DND-41 (cell line): ENCODE data around the gene ZNF536.

Experiments used
- EZH2 ChIP-seq: IDR thresholded peaks from 3 replicates; pipeline ENCODE4 v1.6.1; 2012; ENCODE audit warnings: borderline replicate concordance, low read depth, mild to moderate bottlenecking, moderate library complexity, low read length, inconsistent platforms; ENCODE audit not compliant: severe bottlenecking
- TF ChIP-seq, protein P1 (sequence below): IDR thresholded peaks from 2 replicates; pipeline ENCODE4 v1.5.1; 2012; ENCODE audit warnings: borderline replicate concordance, low read length, moderate library complexity, mild to moderate bottlenecking; ENCODE audit not compliant: poor library complexity, severe bottlenecking; ENCODE audit errors: extremely low read depth

DNA sequence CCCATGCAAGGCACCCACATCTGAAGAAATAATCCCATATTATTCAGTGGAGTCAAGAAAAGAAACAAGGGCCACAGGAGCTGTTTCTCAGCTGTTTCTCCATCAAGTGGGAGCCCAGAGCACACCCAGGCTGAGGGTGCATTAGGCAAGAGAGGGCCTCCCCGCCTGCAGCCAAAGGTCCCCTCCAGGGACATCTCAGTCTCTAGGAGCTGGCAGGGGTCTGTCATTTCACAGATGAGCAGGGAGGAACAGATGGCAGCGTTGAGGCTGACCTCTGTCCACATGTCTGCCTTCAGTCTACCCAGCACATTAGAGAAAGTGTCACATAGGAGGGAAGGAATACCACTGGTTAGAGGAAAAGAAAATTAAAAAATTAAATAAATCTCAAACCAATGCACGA, 157.7 kb downstream of the ZNF536 start:
- TF ChIP-seq, protein P1, sequence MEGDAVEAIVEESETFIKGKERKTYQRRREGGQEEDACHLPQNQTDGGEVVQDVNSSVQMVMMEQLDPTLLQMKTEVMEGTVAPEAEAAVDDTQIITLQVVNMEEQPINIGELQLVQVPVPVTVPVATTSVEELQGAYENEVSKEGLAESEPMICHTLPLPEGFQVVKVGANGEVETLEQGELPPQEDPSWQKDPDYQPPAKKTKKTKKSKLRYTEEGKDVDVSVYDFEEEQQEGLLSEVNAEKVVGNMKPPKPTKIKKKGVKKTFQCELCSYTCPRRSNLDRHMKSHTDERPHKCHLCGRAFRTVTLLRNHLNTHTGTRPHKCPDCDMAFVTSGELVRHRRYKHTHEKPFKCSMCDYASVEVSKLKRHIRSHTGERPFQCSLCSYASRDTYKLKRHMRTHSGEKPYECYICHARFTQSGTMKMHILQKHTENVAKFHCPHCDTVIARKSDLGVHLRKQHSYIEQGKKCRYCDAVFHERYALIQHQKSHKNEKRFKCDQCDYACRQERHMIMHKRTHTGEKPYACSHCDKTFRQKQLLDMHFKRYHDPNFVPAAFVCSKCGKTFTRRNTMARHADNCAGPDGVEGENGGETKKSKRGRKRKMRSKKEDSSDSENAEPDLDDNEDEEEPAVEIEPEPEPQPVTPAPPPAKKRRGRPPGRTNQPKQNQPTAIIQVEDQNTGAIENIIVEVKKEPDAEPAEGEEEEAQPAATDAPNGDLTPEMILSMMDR = no peak
- TF ChIP-seq EZH2 = no peak
